HUDEP-2 (cell line): ENCODE results near the gene BIN1.
"Not testable (repeated sequence)": the region's sequence is repeated elsewhere in the genome, so short reads cannot be mapped to it uniquely, and the experiment has no call there.

Experiments
- DNase-seq, 76 experiments: peaks; one replicate each; lab custom pipeline; 2025; ENCODE audit not compliant: unreplicated experiment in 76 of 76; lab: John Stamatoyannopoulos, UW

Gene BIN1

GRCh38 chr2:127134235-127134634 is 27.3 kb upstream of the BIN1 start:
- DNase-seq: no peak

- DNase-seq: no peak
These were observed 26.8 kb upstream of the BIN1 start for GRCh38 chr2:127133793-127134192.

GRCh38 chr2:127130421-127130820 is 23.5 kb upstream of the BIN1 start:
- no peak for DNase-seq

- DNase-seq: no peak
These were observed 23.0 kb upstream of the BIN1 start for GRCh38 chr2:127129937-127130336.

DNA sequence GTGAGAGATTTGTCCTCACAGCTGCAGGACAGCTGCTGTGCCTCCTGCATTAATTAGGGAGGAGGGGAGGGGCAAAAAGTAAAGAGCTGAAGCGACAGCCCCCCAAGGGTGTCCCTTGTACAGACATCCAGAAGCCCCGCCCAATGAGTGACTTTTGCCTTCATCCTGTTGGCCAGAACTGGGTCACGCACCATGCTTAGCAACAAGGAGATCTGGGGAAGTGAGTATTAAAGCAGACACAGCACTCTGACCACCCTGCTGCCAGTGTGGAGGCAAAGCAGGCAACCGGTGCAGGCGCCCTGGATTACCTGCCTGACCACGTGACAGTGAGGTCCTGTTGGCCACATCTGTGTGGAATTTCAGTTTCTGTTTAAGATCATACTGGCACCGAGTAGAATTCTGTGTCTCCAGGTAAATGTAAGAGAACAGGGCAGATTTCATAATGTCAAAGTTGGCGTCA is 21.5 kb upstream of the BIN1 start:
- no peak for DNase-seq

DNA sequence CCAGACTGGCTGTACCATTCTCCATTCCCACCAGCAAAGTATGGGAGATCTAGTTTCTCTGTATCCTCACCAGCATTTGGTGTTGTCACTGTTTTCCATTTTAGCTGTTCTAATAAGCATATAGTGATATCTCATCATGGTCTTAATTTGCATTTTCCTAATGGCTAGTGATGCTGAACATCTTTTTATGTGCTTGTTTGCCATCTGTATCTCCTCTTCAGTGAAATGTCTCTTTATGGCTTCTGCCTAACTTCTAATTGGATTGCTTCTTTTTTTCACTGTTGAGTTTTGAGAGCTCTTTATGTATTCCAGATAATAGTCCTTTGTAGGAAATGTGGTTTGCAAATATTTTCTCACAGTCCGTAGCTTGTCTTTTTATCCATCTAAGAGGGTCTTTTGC is 18.9 kb upstream of the BIN1 start:
- DNase-seq: no peak

GRCh38 chr2:127124426-127124825 is 17.5 kb upstream of the BIN1 start:
- DNase-seq: no peak

DNA sequence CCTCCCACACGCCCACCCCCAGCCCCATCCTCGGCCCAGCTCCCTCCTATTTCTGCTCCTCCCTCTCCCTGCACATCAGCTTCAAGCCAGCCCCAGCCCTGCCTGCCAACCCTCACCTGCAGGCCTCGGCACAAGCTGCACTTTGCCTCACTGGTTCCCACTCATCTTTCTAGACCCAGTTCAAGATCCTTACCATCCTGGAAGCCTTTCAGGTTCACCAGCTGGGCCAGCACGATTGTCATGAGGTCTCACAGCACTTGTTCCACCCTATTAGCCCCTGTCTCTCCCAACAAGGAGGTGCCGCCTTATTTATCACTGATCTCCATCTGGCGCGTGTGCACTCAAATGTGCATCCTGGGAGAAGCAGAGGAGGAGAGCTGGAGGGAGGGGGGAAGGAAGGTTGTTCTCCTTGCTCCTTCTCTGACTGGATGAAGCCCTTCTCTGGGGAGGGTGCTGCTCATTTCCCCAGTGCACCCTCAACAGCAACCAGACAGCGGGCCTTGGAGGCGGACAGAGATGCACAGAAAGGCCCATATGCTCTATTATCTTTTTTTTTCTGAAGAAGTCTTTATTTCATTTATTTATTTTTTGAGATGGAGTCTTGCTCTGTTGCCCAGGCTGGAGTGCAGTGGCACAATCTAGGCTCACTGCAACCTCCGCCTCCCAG is 15.5 kb upstream of the BIN1 start:
- DNase-seq: no peak

- no peak for DNase-seq
These were observed 14.8 kb upstream of the BIN1 start for GRCh38 chr2:127121776-127122176.

GRCh38 chr2:127121353-127121752 is 14.4 kb upstream of the BIN1 start:
- no peak for DNase-seq

DNA sequence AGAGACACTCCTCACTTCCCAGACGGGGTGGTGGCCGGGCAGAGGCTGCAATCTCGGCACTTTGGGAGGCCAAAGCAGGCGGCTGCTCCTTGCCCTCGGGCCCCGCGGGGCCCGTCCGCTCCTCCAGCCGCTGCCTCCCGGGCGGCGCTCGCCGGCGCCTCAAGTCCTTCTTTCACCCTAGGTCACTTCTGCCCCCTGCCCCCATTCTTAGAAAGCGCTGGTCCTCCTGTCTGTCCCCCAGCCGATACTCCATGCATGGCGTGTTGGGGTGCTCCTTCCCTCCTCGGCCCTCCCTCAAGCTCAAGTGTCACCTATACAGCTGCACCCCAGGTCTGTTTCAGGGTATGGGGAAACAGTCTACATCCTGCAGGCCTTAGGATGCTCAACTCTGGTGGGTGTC is 13.5 kb upstream of the BIN1 start:
- DNase-seq: not testable (repeated sequence)

GRCh38 chr2:127118467-127118866 is 11.5 kb upstream of the BIN1 start:
- DNase-seq: peak in 4 of 76 experiments; percentile 4 to 11 (median 8)

GRCh38 chr2:127118038-127118437 is 11.1 kb upstream of the BIN1 start:
- DNase-seq: no peak

GRCh38 chr2:127117603-127118002 is 10.6 kb upstream of the BIN1 start:
- no peak for DNase-seq

- no peak for DNase-seq
These were observed 8.7 kb upstream of the BIN1 start for GRCh38 chr2:127115471-127116199.

DNA sequence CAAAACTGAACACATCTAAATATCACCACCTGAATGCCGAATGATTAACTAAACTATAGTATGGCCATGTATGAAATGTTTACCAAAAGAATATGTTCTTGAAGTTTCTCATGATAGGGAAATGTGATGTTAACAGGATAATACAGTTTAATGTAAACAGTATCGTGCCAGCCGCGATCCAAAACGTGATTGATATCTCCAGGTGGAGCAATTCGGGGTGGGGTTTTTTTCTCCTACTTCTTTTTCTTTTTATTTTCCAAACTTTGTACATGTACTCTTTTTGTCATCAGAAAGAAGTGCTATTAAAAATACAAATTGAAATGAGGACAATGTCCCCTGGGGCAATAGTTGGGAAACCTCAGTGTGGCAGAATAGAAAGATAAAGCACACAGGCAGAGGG is 4.0 kb upstream of the BIN1 start:
- DNase-seq: no peak

- DNase-seq: no peak
These were observed 1.2 kb upstream of the BIN1 start for GRCh38 chr2:127108090-127108523.

DNA sequence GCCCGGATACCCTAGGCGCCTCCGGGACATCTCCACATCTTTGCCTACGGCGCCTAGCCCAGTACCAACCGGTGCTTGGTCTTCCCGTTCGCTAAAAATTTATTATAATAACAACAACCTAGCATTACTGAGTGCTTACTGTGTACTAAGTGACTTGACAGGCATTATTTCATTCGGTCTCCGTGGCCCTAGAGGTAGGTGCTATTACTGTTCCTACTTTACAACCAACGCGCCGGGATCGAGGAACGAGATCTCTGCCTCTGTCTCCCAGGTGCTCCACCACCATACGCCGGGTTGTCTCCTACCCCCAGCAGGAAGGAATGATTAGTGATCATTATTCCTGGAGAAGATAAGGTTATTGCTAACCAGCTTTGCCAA is 657 bp upstream of the BIN1 start:
- no peak for DNase-seq

DNA sequence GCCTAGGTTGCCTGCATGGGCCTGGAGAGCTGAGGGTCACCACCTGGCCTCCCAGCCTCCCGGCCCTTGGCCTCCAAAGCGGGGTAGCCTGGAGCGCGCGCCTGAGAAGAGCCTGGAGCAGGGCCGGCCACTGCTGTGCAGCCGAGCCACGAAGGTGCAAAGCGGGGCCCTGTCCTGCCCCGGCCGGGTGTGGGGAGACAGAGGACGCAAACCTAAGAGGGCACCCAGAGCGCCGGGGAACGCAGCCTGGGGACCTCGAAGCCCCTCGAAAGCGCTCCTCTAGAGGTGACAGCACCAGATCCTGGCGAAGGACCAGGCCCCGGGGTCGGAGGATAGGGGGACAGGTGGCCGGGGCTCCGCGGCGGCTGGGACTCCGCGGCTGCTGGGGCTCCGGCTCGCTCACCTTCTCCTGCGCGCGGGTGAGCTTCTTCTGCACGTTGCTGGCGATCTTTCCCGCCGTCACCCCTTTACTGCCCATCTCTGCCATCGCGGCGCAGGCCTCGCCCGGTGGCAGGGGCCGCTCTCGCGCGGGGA is 430 bp downstream of the BIN1 start:
- DNase-seq: no peak

GRCh38 chr2:127105656-127106456 is 1.1 kb downstream of the BIN1 start:
- no peak for DNase-seq
